Activated CD4-positive, alpha-beta T cell treated with anti-CD3 and anti-CD28 coated beads, Interleukin-10, Interleukin-2, amounts not matched to agents 100 ng/mL and 50 ng/mL, durations not matched to agents 16 hours and 8 hours (primary cell): ENCODE results near the gene SRC.

Experiments used
- DNase-seq: peaks from one replicate; pipeline ENCODE4 v3.0.0-alpha.2; 2020

SRC gene

GRCh38 chr20:37416100-37416847, 70.3 kb downstream of the SRC start:
- DNase-seq: no peak

- no peak for DNase-seq
These were observed 71.1 kb downstream of the SRC start for GRCh38 chr20:37416848-37417616.

- no peak for DNase-seq
These were observed 71.9 kb downstream of the SRC start for GRCh38 chr20:37417617-37418467.

GRCh38 chr20:37418591-37419109, 72.7 kb downstream of the SRC start:
- DNase-seq: no peak

- no peak for DNase-seq
These were observed 73.4 kb downstream of the SRC start for GRCh38 chr20:37419307-37419706.

- no peak for DNase-seq
These were observed 74.0 kb downstream of the SRC start for GRCh38 chr20:37419774-37420542.

GRCh38 chr20:37420610-37421009, 74.7 kb downstream of the SRC start:
- no peak for DNase-seq

GRCh38 chr20:37421060-37421905, 75.3 kb downstream of the SRC start:
- DNase-seq: no peak

GRCh38 chr20:37421988-37422387, 76.0 kb downstream of the SRC start:
- DNase-seq: no peak

GRCh38 chr20:37422791-37423286, 76.9 kb downstream of the SRC start:
- no peak for DNase-seq

- DNase-seq: no peak
These were observed 77.6 kb downstream of the SRC start for GRCh38 chr20:37423545-37423944.

- no peak for DNase-seq
These were observed 78.3 kb downstream of the SRC start for GRCh38 chr20:37424062-37424851.

- no peak for DNase-seq
These were observed 79.2 kb downstream of the SRC start for GRCh38 chr20:37425103-37425625.

- DNase-seq: no peak
These were observed 80.2 kb downstream of the SRC start for GRCh38 chr20:37426106-37426505.

- no peak for DNase-seq
These were observed 81.0 kb downstream of the SRC start for GRCh38 chr20:37426978-37427377.

- DNase-seq: no peak
These were observed 84.1 kb downstream of the SRC start for GRCh38 chr20:37430044-37430443.

GRCh38 chr20:37430778-37431460, 85.0 kb downstream of the SRC start:
- no peak for DNase-seq

- no peak for DNase-seq
These were observed 85.8 kb downstream of the SRC start for GRCh38 chr20:37431786-37432185.

- DNase-seq: no peak
These were observed 86.7 kb downstream of the SRC start for GRCh38 chr20:37432606-37433005.
